HG03135 (cell line): Measurements from ENCODE around the gene YOD1.

Source experiments
- ATAC-seq: cut with Tn5 transposase; IDR thresholded peaks from one replicate; pipeline ENCODE4 v1.9.1; 2021; ENCODE audit warnings: mild to moderate bottlenecking, moderate library complexity; ENCODE audit not compliant: unreplicated experiment

YOD1 gene

DNA sequence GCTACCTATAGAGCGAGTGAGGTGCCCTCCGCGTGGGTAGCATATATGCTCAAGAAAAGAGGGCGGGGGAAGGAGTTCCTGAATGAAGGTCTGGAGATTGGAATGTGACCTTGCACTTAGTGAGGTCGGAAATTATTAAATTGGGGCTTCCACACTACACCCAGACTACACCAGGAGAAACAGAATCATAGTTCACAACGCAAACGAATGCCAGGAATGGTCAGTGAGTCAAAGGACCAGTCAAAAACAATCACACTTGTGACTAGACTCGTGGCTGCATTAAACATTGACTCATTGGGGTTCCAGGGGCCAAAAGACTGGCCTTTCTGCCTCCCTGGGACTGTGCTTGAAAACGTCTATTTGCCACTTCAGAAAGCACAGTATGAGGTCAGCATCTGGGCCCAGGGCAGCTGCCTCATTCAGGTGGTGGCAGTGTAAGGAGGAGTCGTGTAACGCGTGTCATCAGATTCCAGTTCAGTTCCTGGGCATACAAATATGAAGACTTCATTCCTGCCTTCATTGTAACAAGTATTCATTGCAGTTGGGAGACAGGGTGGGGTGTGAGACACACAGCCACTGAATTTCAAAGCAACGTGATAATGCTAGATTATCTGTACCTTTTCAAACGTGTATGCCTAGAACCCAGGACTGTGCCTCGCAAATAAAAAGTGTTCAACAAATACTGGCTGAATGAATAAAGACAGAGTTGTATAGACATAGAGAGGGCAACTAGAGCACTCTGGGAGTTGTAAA, at the start of gene YOD1:
TSS of gene YOD1 (minus strand) at position 18 of the 753 bp plus-strand sequence. CDS start 178 bp downstream, outside the sequence.
- no peak for ATAC-seq

GRCh38 chr1:207097871-207098324, 46.9 kb upstream of the YOD1 start:
- no peak for ATAC-seq

DNA sequence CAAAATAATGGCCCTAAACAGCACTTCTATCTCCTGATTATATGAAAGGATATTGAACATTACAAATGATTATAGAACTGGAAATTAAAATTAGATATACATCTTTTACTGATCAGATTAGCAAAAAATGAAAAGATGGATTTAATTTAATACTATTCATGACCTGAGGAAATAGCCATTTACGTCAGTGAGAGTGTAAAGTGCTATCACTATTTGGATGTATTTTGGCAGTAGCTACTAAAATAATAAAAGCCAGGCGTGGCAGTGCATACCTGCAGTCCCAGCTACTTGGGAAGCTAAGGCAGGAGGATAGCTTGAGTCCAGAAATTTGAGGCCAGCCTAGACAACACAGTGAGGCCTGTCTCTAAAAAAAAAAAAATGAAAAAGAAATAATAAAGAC, 42.9 kb upstream of the YOD1 start:
- ATAC-seq = no peak

DNA sequence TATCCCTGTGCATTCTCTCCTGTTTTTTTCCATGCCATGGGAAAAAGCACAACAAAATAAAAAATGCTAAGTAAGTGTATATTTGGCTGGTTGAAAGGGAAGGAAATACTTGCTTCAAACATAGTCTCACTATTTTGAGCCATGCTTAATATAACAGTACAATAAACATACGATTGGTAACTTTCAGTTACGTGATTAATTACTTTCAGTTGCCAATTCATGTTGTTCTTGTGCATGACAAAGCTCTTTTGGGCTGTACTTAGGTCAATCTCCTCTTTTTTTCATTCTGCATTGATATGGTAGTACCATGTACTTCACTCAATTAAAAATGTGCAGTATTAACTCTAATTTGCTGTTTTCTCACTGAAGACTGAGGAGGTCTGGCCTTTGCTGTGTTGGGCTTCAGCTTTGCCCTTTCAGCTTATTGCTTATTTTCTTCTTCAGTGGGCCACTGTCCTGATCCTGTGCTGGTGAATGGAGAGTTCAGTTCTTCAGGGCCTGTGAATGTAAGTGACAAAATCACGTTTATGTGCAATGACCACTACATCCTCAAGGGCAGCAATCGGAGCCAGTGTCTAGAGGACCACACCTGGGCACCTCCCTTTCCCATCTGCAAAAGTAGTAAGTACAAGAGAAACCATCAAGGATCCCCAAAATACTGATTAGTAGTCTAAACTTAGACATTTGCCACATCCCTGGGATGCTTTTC, 40.3 kb upstream of the YOD1 start:
- ATAC-seq = no peak

DNA sequence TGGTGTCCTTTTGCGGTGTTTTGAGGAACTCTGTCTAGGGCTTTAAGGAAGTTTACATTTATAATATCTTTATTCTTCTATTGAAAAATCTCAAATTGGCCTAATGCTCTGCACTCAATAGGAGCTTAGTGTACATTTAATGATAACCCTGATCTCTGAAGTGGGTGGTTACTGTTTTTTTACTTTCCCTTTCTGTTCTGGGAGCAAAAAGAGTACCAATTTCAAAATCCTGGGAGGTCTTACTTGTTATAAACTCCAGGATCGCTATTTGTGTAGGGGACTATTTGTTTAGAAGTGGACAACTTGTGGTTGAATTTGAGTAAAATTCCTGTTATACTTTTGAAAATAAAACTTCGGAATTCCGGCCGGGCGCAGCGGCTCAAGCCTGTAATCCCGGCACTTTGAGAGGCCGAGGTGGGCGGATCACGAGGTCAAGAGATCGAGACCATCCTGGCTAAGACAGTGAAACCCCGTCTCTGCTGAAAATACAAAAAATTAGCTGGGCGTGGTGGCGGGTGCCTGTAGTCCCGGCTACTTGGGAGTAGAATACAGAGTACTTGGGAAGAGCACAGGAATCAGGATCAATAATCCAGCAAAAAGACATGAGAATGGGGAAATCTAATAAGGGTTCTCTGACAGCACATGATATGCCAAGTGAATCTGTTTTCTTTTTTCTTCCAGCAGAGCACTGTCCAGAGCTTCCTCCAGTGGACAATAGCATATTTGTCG, 38.8 kb upstream of the YOD1 start:
- ATAC-seq = no peak

- ATAC-seq = no peak
Measured at GRCh38 chr1:207088701-207089626, 38.0 kb upstream of the YOD1 start, which contains the start of gene C4BPB. Gene C4BPB, plus strand, starts transcription at chr1:207088860. Its CDS starts 672 bp downstream, at chr1:207089532.

DNA sequence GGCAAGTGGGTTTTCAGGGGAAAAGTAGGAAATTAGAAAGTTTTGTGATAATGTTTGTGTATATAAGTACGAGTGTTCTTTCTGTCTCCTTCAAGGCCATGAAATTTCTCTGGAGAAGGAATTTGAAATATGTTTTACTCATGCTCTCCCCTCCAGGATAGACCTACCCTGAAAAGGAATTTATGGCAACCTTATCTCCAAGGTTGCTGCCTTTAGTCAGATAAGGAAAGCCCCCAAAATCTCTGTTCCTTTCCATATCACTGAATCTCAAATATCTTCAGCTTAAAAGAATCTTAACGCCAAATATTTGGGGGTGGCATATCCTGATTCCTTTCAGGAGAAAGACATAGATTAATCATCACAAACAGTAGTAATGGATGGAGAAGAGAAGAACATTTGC, 37.2 kb upstream of the YOD1 start:
- ATAC-seq = no peak

- no peak for ATAC-seq
Measured at GRCh38 chr1:207085887-207086286, 34.9 kb upstream of the YOD1 start.

DNA sequence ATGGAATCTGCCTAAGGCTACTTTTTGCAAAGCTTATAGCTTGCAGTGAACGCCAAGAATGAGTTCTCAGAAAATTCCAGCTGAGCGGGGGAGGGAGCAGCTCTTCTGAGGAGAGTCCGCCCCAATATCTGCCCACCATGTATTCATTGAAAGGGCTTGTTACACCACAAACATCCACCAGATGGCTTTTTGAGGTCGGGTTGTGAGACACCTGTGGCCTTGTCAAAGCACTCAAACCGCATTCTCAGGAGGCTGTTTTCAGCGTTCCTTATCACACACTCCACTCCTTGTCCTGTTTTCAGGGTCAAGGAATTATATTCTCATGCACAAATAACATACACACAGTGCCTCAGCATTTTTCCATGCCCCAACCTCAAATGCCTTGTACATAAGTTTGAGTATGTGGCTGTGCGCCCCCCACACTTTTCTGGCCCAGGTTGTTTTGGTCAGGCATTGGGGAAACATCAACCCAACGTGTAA, 33.7 kb upstream of the YOD1 start:
- peak; percentile 74 for ATAC-seq

- no peak for ATAC-seq
Measured at GRCh38 chr1:207084232-207084631, 33.2 kb upstream of the YOD1 start.

DNA sequence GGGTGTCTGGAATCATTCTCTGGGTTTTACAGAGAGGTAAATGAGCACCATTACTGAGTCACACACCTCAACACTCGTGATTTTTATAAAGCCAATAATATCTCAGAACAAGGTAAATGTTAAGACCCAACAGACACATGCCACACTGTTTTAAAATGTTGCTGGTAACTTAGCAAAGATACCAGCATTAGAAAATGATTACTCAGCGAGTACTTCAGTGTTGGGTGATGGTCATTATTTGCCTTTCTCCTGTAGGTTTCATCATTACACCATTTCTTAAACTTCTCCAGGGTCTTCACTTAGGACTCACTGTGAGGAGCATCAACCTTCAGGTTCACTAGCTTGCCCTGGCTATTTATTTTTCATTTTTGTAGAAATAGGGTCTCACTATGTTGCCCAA, 30.8 kb upstream of the YOD1 start:
- ATAC-seq = no peak

GRCh38 chr1:207081088-207081487, 30.1 kb upstream of the YOD1 start:
- ATAC-seq = no peak

GRCh38 chr1:207079706-207080241, 28.8 kb upstream of the YOD1 start:
- ATAC-seq = no peak

GRCh38 chr1:207078578-207079132, 27.6 kb upstream of the YOD1 start:
- ATAC-seq = no peak

DNA sequence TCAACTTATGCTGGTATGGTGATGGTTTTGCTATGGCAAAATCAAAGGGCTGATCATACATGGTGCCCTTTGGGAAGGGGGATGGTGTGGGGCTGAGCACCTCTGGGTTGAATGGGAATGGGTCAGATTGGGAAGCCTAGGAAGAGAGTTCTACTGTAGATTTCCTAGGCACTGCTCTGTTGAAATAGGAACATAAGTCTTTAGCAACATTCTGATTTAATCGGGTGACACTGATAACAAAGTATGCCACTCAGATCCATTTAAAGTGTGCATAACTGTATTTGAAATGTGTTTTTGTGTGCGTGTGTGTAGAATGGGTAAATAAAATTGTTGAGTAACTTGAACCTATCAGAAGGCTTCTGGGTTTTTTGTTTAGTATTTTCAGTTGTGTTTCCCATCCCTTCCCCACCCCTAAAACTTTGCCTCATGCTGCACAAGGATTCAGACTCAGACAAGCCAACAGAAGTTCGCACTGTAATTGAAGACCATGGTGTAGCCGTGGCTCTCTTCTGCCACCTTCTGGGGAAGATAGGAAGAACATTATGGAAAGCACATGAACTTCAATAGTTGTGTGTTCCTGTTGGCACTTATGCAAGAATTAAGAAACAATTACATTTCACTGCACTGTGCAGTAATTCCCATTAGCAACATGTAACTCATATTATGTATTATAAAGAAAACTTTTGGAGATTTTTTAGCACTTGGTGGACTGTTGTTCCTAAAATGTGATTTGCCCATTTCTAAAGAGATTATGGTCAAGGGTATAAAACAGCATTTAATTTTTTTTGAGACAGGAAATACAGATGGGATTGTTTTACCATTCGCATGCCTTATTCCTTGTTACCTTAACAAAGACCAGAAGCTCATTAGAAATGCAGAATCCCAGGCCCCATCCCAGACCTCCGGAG, 26.7 kb upstream of the YOD1 start:
- no peak for ATAC-seq

DNA sequence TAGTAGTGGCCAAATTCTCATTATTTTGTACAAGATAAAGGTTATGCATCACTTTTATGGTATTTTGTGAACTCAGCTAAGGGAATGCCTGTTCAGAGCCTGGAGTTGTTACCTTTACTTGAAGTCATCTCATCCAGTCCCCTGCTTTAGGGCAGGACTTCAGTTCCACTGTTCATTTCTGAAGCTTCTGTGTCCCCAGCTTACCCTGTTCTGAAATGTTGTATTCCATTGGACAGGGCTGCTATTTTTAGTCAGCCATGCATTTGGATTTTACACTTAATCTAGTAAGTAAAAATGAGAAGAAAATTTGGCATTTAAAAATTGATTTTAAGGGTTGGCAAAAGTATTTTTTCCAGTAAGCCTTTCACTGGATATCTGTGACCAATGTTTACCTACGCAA, 26.0 kb upstream of the YOD1 start:
- ATAC-seq = no peak

DNA sequence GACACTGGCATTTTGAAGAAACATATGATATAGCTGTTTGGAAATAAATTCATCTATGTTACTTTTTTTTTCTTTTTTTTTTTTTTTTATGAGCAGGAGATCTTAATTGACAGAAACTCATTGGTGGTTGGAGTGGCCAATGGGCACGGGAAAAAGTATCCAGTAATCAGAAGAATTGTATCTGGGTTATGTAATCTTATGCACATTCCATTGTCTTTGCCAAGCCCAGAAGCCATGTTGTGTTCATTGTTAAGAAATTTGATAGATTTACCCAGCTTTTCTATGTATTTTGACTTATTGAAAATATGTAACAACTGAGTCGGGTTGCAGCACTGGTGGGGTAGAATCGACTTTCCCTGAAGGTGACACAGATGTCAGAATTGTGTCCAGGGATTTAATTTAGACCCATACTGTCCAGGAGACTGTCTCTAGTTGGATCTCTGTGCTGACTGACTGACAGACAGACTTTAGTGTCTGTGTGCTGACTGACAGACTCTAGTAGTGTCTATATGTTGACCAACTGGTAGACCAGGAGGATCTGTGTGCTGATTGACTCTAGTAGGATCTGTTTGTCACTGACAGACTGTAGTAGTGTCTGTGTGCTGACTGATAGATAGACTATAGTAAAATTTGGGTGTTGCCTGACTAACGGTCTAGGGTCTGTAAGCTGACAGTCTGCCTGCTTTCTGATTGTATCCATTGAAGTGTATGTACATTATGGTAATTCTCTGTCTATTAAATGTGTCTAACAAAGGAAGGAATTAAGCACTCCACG, 25.4 kb upstream of the YOD1 start:
- ATAC-seq = no peak
